OCI-M1 (cell line): ENCODE data around the gene PCP2.
A peak's percentile ranks its signal among the peaks of the same experiment; 100 is the strongest.

Experiments
- DNase-seq: peaks from one replicate; lab custom pipeline; 2025; lab: John Stamatoyannopoulos, UW

The PCP2 gene

DNA sequence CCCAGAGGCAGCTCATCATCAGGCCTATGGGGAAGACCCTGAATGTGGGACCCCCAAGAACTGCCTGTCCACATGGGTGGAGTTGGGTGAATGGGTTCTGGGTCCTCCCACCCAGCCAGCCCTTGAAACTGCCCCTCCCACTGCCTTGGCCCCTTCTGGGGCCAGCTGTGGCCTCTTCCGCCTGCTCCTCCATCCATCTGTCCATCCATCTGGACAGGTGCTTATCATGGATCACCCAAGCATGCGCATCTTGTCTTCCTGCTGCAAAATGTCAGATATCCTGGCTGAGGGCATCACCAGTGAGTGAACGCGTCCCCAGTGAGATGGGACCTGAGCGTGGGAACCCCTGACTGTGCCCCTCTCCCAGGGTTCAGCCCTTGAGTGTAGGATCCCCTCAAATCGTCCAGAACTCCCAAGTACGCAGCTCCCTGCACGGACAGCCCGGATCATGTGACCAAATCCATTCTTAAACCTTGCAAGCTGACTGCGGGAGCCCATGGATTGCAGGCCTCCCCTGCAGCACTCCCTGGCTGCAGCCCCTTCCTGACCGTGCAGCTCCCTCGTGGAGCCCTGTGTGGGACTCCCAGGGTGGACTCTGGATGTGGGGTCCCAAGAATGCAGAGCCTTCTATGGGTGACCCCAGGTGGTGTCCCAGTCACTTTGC is 5.4 kb upstream of the PCP2 start:
- no peak for DNase-seq

DNA sequence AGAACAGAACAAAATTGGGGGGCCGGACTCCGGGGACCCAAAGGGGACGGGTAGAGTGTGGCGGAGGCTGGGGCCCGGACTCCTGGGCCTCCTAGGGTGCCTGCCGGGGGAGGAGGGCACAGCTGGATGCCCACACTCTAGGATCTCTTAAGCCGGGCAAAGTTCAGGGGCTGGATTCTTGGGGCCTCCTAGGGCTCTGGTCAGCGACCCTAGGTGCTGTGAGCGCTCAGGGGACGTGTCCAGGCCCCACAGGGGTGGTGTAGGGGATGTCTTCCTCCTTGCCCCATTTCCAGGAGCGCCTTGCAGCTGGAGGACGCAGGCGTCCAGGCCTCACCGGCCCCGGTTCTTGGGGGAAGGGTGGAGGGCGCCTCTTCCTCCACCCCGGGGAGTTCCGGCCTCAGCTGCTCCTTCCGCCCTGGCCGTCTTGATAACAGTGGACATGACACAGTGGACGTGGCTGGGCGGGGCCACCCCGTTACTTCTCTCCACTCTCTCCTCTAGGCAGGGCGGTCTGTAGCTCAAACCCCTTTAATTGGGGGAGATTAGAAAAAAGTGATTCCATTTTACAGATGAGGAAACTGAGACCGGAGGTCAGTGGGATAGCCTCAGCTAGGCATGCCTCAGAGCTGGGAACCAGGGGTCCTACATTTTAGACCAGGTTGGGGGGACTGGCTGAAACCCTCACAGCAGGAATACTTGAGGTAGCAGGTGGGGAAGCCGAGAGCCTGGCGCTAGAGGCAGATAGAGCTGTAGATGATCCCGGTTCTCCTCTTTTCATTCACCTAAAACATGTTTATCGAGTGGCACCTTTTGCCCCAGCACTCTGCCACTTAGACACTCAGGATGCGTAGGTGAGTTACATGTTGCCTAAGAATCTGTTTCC is 4.1 kb upstream of the PCP2 start:
- DNase-seq: peak; percentile 66

DNA sequence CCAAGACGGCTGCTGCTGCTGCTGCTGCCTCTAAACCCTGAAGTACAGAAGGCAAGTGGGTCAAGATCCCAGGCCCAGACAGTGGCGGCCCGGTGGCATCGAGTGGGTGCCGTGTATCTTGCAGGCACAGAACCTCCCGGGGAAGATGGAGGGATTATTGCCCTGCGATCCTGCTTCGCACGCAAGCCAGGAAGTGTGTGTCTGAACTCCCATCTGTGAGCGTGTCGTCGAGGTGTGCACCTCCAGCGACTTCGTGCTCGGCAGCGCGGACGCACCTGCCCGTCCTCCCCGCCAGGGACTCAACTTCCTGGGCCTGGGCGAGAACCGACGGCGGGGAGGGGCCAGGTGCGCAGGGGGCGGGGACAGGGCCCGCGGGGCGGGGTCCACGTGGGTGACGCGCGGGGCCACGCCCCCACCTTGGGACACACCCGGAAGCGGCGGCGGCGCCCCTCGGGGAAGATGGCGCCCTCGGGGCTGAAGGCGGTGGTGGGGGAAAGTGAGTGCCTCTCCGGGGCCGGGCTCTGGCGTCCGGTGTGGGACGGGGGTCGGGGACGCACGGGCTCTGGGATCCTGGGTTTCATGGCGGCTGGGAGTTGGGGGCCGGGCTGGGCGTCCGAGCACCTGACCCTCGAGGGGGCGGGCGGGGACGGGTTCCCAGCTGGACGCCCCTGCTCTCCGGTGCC is 3.3 kb upstream of the PCP2 start, which contains the start of gene STXBP2:
Gene STXBP2, plus strand, starts transcription at position 420 of the 683 bp plus-strand sequence. Its CDS starts 40 bp downstream, at position 460.
- peak; percentile 72 for DNase-seq

DNA sequence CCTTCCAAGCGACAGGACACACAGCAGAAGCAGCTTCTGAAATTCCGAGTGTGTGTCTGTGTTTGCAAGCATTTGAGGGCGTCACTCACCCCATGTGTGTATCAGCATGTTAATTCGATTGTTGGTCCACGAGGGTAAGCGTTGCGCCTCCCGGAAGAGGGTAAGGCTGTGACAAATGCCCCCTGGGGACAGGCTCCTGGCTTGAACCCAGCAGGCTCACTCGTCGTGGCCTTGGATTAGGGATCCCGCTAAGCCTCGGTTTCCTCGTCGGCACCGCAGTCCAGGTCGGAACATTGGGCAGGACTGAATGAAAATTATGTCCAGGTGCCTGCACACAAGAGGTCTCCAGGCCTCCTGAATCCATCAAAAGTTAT is 2.8 kb upstream of the PCP2 start:
- no peak for DNase-seq

DNA sequence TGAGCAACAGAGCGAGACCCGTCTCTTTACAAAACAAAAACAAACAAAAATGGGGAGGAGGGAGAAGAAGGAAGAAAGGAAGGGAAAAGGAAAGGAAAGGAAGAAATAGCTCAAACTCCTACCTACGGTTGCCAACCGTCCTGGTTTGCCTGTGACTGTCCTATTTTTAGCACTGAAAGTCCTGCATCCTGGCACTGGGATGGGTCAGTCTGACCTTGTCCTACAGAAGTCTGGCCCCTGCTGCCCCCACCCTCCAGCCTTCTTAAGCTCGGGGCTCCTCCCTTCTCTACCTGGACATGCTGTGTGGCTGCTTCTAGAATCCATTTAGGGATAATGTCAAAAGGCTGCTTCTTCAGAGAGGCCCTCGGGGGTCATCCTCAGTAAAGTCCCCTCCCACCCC is 2.2 kb upstream of the PCP2 start:
- DNase-seq: no peak

DNA sequence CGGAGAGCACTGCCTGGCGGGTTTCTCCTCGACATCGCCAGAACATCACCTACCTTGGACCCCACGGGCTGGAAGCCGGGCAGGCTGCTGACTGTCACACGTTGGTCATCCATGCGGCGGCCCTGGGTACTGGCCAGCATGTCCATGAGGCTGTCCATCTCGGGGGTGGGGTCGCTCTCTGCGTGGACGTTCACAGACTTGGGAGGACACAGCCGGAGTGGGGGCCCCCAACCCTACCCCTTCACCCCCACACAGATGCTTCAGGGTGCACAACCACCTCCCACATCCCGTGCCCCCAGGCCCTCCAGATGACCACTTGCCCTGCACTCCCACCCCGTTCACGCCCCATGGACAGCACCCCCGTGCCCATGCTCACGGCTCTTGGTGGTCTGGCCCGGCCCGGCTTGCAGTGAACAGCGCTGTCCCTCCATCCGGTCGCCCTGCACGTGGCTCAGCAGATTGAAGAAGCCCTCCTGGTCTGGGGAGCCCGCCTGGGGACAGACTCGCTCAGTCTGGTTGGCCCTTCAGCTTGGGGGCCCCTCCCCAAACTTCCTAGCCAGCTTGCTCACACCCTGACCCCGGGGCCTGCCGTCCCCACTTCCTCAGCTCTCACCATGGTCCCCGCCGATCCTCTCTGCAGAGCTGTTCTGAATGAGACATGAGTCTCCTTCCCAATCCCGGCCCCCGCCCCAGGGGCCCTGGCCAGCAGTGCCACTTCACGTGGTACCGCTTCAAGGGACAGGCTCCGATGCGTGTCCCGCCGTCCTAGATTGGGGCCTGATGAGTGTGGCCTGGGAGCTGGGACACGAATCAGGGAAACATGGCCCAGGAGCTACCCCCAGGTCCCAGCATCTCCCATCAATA is 947 bp downstream of the PCP2 start:
- DNase-seq: no peak

DNA sequence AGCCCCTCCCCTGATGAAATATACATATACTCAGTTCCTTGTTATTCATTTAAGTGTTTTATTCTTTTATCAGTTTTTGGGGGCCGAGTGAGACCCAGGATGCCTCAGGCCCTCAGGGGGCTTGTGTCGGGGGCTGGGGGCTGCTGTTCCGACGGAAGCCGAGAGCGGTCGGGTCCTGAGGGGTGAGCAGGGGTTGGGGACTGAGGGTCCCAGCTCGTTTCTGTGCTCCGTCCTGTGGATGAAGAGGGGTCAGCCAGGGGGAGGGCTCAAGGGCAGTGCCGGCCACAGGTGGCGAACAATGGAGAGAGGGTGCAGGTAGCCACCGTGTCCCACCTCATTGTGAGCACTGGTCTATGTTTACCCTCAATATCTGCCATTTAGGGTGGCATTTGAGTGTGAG is 1.9 kb downstream of the PCP2 start:
- no peak for DNase-seq

DNA sequence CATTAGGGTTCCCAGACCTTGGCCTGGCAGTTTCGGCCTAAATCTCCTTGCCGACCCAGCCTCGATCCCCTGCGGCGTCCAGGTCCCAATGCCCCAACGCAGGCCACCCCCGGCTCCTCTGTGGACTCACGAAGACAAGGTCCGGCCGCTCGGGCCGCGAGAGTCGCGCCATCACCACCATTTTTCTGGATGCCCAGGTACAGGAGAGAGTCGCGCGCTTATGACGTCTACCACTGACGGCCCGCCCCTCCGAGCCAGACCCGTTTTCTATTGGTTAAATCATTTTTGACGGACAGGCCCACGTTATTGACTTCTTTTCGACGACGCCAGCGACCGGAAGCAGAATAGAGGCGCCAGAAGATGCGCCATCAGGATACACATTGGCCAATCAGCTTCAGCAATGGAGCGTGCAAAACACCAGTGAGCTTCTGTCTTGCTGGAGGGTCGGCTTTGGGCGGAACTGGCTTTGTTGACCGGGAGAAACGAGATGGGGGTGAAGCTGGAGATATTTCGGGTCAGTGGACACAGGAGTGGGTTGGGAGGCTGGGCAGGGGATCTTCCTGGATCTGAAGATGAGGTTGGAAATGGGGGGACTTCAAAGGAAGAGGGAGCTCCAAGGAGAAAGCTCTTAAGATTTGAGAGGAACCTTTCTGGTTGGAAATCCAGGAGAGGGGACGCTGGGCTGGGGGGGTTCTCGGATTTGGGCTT is 4.0 kb downstream of the PCP2 start, which contains the start of the genes PET100 and XAB2:
Gene PET100, plus strand, starts transcription at position 447 of the 708 bp plus-strand sequence. Its CDS starts 41 bp downstream, at position 488.
Gene XAB2, minus strand, starts transcription at position 199 of the 708 bp plus-strand sequence. Its CDS starts 18 bp downstream, at position 181.
- peak; percentile 96 for DNase-seq

DNA sequence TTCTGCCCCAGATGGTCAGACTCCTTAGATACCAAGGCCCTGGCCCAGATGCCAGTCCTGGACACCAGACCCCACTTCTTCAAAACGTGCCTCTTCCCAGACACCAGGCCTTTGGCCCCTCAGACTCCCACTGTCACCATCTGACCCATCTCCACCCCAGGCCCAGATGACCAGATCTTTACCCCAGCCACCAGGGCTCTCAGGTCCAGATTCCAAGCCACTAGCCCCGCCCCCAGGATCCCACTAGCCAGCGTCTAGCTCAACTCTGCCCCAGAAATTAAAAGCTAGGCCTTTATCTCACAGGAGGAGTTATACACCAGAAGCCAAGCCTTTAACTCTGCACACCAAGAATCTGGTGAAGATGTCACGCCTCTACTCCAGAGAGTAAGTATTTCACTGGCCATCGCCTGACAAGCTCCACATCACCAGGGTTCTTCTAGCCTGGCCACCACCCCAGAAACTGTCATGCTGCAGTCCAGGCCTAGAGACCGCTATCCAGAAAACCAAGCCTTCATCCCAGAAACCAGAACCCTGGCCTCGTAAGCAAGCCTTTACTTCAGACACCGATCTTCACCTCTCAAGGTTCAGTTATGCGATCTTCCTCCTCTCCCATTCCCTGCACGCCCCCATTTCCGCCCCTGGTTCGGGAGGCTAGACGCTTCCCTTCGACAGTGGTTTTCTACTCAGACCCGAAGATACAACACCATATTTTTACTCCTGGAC is 4.8 kb downstream of the PCP2 start:
- DNase-seq: no peak

DNA sequence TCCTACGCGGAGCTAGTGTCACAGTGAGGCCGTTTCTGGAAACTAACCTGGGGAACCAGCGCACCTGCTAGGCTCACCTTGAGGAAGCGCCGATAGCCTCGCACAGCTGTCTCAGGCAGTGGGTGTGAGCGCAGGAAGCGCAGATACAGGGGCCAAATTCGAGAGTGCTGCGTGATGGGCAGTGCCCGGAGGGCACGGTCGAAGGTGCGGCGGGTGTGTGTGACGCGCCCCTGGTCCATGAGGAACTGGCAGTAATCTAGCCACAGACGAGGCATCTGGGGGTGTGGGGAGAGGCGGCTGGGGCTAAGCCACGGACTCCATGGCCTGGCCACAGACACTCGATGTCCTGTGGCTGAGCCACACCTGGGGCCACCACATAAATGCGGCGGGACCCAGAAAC is 6.4 kb downstream of the PCP2 start:
- DNase-seq: no peak

DNA sequence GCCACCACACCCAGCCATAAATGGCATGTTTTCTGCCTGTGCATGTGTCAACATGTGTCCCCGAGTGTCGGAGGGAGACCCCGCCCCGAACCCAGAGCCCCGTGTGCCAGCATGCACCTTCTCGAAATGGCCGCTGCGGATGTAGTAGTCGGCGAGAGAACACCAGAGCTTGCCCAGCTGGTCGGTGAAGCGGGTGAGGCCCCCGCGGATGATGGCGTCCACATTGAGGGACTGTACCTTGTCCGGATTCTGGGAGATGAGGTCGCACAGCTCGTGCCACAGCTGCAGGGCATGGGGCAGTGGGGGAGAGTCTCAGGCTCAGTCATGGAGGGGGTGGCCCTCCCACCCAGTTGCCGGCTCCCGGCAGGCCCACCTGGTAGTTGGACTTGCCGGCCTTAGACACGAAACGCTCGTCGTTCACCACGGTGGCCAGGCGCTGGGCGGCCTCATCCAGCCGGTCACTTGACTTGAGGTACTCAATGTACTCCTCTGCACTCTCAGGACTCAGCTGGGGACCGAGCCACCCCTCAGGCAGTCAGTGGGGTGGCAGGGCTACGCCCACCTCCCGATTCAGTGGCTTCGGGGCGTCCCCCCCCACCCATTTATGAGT is 7.7 kb downstream of the PCP2 start:
- DNase-seq: no peak

DNA sequence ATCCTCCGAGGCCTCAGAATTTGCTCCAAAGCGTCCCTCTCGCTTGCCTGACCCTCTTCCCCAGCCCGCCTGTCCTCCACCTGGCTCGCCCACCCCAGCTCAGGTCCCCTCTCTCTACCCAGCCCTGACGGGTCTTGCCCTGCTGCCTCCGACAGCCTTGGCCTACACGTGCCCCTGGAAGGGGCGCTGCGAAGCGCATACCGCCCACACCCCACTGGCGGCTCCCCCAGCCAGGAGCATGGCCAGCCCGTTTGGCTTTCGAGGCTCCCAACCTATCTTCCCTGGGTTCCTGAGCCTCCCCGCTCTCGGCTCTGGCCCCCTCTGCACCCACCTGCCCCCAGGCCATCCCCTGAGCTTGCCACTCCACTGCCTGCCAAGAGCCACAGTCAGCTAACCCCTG is 8.7 kb downstream of the PCP2 start:
- DNase-seq: no peak

DNA sequence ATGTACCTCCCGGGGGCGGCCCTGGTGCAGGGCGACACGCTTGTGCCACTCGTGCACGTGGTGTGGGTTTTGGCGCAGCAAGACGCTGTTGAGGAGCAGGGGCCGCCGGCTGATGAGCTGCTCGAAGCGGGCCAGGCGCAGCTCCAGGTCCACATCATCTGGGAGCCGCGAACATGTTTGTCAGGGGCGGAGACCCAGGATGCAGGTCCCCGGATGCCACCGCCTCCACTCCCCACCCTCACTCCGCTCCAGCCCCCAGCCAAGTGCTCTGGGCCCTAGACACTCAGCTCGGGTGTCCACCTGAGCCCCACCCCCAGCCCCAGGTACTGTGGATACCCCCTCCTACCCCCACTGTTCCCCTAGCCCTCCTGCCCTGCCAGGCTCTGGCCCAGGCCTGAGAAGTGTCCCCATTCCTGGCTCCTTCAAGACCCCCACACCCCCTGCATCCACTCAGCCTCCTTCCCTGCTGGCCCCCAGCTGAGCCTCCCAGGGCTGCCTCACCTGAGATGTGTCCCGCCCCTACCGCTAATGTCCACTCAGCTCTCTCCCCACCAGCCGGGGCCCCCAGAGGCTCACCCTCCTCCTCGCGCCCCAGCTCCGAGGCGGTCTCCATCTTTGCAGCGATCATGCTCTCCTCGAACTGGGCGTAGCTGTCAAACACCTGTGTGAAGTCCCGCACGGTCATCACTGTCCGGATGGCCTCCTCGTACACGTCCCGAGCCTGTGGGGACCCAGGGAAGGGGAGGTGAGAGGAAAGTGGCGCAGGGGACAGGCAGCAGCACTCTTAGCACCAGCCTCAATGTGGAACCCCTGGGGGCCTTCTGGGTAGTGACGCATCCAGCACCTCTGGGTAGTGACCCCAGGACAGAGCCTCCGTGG is 9.6 kb downstream of the PCP2 start:
- no peak for DNase-seq

DNA sequence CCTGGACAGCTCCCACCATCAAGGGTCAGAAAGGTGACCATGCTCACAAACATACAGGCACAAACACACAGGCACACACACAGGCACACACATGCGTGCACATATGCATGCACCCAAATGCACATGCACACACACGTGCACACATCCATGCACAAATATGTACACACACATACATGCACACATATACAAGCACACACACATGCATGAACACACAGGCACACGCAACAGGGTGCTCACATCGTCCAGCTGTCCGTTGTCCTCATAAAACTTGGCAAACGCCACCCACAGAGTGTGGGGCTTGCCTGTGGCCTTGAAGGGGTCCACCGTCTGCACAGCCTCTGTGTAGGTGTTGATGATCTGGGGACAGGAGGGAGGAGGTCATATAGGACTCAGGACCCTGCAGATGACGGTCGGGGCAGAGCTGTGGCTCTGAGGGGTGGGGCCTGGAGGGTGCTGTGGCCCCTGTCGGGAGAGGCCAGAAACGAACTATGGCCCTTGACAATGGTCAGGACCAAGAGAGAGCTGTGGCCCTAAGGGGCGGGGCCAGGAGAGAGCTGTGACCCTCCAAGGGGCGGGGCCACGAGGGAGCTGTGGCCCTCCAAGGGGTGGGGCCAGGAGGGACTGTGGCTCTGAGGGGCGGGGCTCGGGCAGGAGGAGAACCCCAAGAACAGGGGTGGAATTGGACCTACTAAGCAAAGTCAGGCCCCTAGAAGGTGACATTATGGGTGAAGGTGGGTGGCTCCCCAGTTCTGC is 10.4 kb downstream of the PCP2 start:
- DNase-seq: no peak

DNA sequence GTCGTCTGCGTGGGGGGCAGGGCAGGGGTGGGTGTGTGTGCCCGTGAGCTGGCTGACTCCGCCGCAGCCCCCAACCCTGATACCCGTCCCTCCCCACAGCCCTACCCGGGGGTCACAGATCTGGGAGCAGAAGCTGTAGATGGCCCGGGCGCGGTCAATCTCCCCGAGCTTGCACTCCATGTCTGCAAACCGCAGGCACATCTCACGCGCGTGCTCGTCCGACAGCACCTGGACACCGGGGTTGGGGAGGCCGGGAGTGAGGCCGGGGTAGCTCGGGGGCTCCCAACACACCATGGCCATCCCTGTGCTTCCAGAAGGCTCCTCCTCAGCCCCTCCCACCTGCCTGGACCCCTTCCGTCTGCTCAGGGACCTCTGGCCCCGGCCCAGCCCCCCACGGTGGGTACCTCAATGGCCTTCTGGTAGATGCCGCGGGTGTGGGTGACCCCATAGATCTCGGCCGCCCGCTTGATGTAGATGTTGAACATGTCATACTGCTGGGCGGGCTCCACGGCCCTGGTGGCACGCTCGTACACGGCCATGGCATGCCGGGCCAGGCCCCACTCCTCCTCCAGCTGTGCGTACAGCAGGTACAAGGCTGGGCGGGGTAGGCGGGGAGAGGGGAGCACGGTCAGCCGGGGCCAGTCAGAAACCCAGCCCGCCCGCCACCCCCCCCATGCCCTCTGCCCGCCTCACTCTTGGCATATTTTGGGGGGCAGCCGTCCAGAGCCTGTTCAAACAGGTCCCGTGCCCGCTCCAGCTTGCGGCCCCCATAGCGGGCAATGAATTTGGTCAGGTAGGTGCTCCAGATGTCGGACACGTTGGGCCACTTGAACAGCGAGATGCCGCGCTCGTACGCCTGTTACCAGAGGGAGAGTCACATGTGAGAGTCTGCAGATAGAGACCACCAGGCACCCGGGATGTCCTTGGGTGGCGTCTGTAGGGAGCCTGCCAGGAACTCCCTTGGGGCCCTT is 12.8 kb downstream of the PCP2 start:
- no peak for DNase-seq

DNA sequence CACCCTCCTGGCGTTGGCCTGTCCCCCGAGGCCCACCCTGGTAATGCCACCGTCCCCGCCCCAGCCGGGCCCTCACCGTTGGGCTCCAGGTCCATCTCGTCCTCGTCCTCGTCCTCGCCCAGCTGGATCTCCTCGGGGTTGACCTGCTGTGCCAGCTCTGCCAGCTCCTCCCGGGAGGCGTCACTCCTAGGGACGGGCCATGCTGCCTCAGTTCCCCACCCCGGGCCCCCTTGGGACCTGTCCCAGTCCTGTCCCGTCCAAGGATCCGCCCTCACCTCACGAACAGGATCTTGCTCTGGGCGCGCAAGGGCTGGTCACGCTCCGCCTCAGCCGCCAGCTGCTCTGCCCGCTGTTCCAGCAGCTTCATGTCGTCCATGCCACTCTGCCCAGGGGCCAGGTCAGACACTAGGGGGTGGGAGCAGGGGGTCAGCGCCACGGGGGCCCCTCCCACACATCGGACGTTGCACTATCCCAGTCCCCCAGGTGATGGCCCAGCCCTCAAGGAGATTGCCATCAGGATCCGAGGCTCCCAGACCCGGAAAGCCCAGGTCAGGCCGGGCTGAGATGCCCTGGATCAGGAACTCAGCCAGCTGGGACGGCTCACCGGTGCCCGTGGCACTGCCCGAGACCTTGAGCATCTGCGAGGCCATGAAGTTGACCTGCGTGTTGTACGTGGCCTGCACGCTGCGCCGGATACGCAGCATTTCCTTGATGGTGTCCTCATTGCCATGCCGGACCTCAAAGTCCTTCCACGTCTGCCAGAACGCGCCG is 13.7 kb downstream of the PCP2 start:
- no peak for DNase-seq
